HG02678 (cell line): ENCODE results near the gene YAF2.

Source experiments
- ATAC-seq: cut with Tn5 transposase; IDR thresholded peaks from one replicate; pipeline ENCODE4 v1.9.1; 2021; ENCODE audit warnings: mild to moderate bottlenecking, moderate library complexity; ENCODE audit not compliant: unreplicated experiment

Gene YAF2

GRCh38 chr12:42145552-42146215 is 92.4 kb downstream of the YAF2 start:
- no peak for ATAC-seq

- no peak for ATAC-seq
Measured at GRCh38 chr12:42145197-42145549, 92.9 kb downstream of the YAF2 start.

- ATAC-seq = peak; percentile 95
Measured at GRCh38 chr12:42144408-42145196, 93.4 kb downstream of the YAF2 start, which contains the start of gene GXYLT1. TSS of gene GXYLT1 (minus strand) at chr12:42144874. CDS start at chr12:42144646, 228 bp downstream.

- no peak for ATAC-seq
Measured at GRCh38 chr12:42144158-42144407, 94.0 kb downstream of the YAF2 start.

GRCh38 chr12:42143452-42144157 is 94.4 kb downstream of the YAF2 start:
- ATAC-seq = no peak

GRCh38 chr12:42141981-42142606 is 96.0 kb downstream of the YAF2 start:
- ATAC-seq = no peak

- ATAC-seq = no peak
Measured at GRCh38 chr12:42140901-42141300, 97.1 kb downstream of the YAF2 start.

- ATAC-seq = no peak
Measured at GRCh38 chr12:42135259-42135814, 102.7 kb downstream of the YAF2 start.

GRCh38 chr12:42130672-42131402 is 107.2 kb downstream of the YAF2 start:
- ATAC-seq = no peak

GRCh38 chr12:42129595-42130204 is 108.3 kb downstream of the YAF2 start:
- no peak for ATAC-seq

GRCh38 chr12:42128888-42129287 is 109.2 kb downstream of the YAF2 start:
- no peak for ATAC-seq

- ATAC-seq = no peak
Measured at GRCh38 chr12:42128327-42128726, 109.7 kb downstream of the YAF2 start.

- no peak for ATAC-seq
Measured at GRCh38 chr12:42126963-42127362, 111.1 kb downstream of the YAF2 start.

GRCh38 chr12:42125388-42125767 is 112.7 kb downstream of the YAF2 start:
- no peak for ATAC-seq

- ATAC-seq = no peak
Measured at GRCh38 chr12:42124764-42125387, 113.2 kb downstream of the YAF2 start.

- ATAC-seq = no peak
Measured at GRCh38 chr12:42119085-42119633, 118.9 kb downstream of the YAF2 start.

GRCh38 chr12:42118136-42118879 is 119.7 kb downstream of the YAF2 start:
- no peak for ATAC-seq

GRCh38 chr12:42109031-42109430 is 129.0 kb downstream of the YAF2 start:
- ATAC-seq = no peak
